ENCODE measurements around the gene UBL3.

GRCh38 chr13:29861694-29862110 lies 11.3 kb upstream of the UBL3 start:
- TF ChIP-seq POLR2A (IDR thresholded peaks at IDR 0.05) (no peak), CTCF (IDR thresholded peaks at IDR 0.05 in 4 of 5, conservative IDR thresholded peaks at IDR 0.05 in 1 of 5) (no peak)
